Fibroblast of mammary gland (primary cell): ENCODE measurements around the gene IKZF4.

Experiments used
- DNase-seq: peaks from one replicate; pipeline ENCODE4 v3.0.0-alpha.2; 2010; ENCODE audit warnings: low read depth
- H3K4me3 ChIP-seq: 2 replicates; pipeline ENCODE4 v1.5.1; 2011; ENCODE audit warnings: low read depth, mild to moderate bottlenecking, low read length, moderate library complexity; ENCODE audit not compliant: control insufficient read depth
- TF ChIP-seq, protein P1 (sequence below): conservative IDR thresholded peaks from 2 replicates; pipeline ENCODE4 v1.5.1; 2011; ENCODE audit warnings: low read depth, low read length, inconsistent platforms; ENCODE audit not compliant: control insufficient read depth, insufficient read depth

The IKZF4 gene

DNA sequence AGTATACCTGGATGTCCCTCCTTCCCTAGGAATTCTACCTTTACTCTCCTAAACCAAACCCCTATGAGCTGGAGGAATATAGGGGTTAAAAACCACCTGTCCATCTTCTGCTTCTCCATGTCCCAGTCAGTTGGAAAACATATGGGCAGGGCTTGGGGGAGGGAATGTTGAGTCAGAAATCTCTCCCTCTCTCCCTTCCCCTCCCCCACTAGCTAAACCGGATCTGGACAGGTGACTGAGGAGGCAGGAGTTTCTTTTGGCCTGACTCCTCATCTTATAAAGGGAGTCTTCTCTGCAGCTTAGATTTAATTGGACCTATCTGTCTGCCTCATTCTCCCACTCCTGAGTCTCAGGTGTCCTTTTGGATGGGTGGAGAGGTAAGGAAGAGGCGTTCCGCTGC lies 65.3 kb downstream of the IKZF4 start:
- DNase-seq = no peak
- TF ChIP-seq, protein P1, sequence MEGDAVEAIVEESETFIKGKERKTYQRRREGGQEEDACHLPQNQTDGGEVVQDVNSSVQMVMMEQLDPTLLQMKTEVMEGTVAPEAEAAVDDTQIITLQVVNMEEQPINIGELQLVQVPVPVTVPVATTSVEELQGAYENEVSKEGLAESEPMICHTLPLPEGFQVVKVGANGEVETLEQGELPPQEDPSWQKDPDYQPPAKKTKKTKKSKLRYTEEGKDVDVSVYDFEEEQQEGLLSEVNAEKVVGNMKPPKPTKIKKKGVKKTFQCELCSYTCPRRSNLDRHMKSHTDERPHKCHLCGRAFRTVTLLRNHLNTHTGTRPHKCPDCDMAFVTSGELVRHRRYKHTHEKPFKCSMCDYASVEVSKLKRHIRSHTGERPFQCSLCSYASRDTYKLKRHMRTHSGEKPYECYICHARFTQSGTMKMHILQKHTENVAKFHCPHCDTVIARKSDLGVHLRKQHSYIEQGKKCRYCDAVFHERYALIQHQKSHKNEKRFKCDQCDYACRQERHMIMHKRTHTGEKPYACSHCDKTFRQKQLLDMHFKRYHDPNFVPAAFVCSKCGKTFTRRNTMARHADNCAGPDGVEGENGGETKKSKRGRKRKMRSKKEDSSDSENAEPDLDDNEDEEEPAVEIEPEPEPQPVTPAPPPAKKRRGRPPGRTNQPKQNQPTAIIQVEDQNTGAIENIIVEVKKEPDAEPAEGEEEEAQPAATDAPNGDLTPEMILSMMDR = no peak

DNA sequence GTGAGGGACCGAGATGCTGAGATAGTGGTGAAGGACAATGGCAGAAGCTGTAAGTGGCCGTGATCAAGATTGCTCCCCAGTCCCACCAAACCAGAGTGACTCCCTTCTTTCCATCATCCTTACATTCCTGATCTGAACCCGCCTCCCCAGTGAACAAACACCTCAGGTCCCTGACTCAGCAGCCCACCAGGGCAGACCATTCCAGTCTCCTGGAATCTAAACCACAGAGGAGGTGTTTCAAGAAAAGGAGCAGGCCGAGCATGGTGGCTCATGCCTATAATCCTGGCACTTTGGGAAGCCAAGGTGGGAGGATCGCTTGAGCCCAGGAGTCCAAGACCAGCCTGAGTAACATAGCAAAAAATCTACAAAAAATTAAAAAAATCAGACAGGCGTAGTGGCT lies 65.8 kb downstream of the IKZF4 start:
- TF ChIP-seq, protein P1 = no peak
- H3K4me3 ChIP-seq = no peak overlapping the region
- DNase-seq = no peak

More for the DNA sequence above, 65.3 kb downstream of the IKZF4 start:
- no peak overlapping the region for H3K4me3 ChIP-seq

DNA sequence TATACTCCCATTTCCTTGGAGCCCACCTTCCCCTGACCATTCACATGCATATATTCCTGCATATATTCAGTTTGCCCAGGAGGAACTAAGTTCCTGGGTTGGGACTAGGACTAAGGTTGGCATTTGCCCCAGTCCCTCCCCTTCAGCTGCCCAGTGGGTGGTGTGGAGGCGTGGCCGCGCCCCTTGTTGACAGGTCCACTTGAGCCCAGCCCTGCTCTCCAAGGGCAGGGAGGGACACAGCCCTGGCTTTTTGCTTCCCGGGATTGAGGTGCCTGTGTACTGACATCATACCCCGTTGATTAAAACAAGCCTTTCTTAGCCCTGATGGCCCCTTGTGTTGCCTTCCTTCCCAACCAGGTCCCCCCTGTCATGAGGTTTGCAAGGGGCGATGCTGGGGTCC lies 66.4 kb downstream of the IKZF4 start:
- no peak overlapping the region for H3K4me3 ChIP-seq
- peak; percentile 41 for DNase-seq
- TF ChIP-seq, protein P1 = no peak
